A549 (cell line): ENCODE data around the gene PGLYRP2. TPM values are rescaled to one million over a fixed set of nuclear protein-coding genes. Genes with fewer than 3 reads are reported as not detected.

Experiments
- ATAC-seq, 2 experiments: fragments of 200-7000 bp in 1 of 2; fragments of >200 bp in 1 of 2; cut with Nextera tagmentation in 1 of 2; cut with Tn5 transposase in 1 of 2; 3 replicates each; pipeline versions ENCODE4 v1.8.0 to v1.9.1; 2018 to 2020; ENCODE audit warnings: mild to moderate bottlenecking in 1 of 2, moderate library complexity in 1 of 2
- CTCF ChIA-PET: fragments of 300-600 bp; sonication (Branson Sonifier 250); formaldehyde crosslinking; extraction: SDS; loops from one replicate; lab custom pipeline; 2021; ENCODE audit warnings: antibody characterized with exemption, inconsistent platforms; lab: Yijun Ruan, JAX
- POLR2A ChIA-PET: fragments of 350-600 bp; formaldehyde crosslinking; extraction: SDS; loops from one replicate; lab custom pipeline; 2021; ENCODE audit warnings: antibody characterized with exemption, inconsistent platforms; lab: Yijun Ruan, JAX
- DNase-seq, 2 experiments: peaks; one replicate each; pipeline versions ENCODE4 v3.0.0 to v3.0.0-alpha.2; 2011 to 2016; ENCODE audit warnings: low read depth in 1 of 2, low spot score in 1 of 2
- FAIRE-seq: peaks from 2 replicates; lab custom pipeline; 2011; peaks lifted over from hg19 to GRCh38; lab: Jason Lieb, UNC
- H3K27ac ChIP-seq, 2 experiments: fragments of >200 bp; sonication (Bioruptor Twin); formaldehyde crosslinking; 3 replicates each; pipeline ENCODE4 v1.5.1; 2016 to 2017
- H3K4me1 ChIP-seq: fragments of >200 bp; sonication (Bioruptor Twin); formaldehyde crosslinking; 3 replicates; pipeline ENCODE4 v1.6.1; 2016
- H3K4me2 ChIP-seq: fragments of >200 bp; sonication (Bioruptor Twin); formaldehyde crosslinking; 3 replicates; pipeline ENCODE4 v1.6.1; 2016
- H3K4me3 ChIP-seq: fragments of >200 bp; sonication (Bioruptor Twin); formaldehyde crosslinking; 3 replicates; pipeline ENCODE4 v1.5.1; 2016
- H3K9me3 ChIP-seq: fragments of >200 bp; sonication (Bioruptor Twin); formaldehyde crosslinking; 3 replicates; pipeline ENCODE4 v1.6.1; 2016
- BHLHE40 ChIP-seq: IDR thresholded peaks from 2 replicates; pipeline ENCODE4 v1.6.1; 2012; ENCODE audit warnings: low read depth, low read length, inconsistent platforms
- CHD2 ChIP-seq: fragments of 150-350 bp; IDR thresholded peaks from 2 replicates; pipeline ENCODE4 v1.6.1; 2014; ENCODE audit warnings: low read length; ENCODE audit not compliant: partially characterized antibody
- FOSB ChIP-seq: fragments of 250-450 bp; sonication (Bioruptor Pico); IDR thresholded peaks from 2 replicates; pipeline ENCODE4 v1.5.0; 2020; ENCODE audit warnings: mild to moderate bottlenecking, moderate library complexity
- FOSL2 ChIP-seq, 2 experiments: fragments of 450-650 bp in 1 of 2; fragments of >200 bp in 1 of 2; sonication (Bioruptor Twin) in 1 of 2; formaldehyde crosslinking; IDR thresholded peaks; 2 replicates each; pipeline versions ENCODE4 v1.5.0 to v1.6.1; 2016 to 2020; ENCODE audit warnings: mild to moderate bottlenecking in 1 of 2, moderate library complexity in 1 of 2
- HOXA7 ChIP-seq: fragments of 250-450 bp; sonication (Bioruptor Pico); IDR thresholded peaks from 2 replicates; pipeline ENCODE4 v1.5.0; 2020; ENCODE audit warnings: mild to moderate bottlenecking, moderate library complexity
- JUNB ChIP-seq: fragments of >200 bp; sonication (Bioruptor Twin); formaldehyde crosslinking; IDR thresholded peaks from 2 replicates; pipeline ENCODE4 v1.6.1; 2016
- KDM1A ChIP-seq: fragments of 200-600 bp; sonication (generic); IDR thresholded peaks from 2 replicates; pipeline ENCODE4 v1.6.1; 2016; ENCODE audit warnings: low read depth, mild to moderate bottlenecking
- MYC ChIP-seq: IDR thresholded peaks from 2 replicates; pipeline ENCODE4 v1.6.1; 2012; ENCODE audit warnings: mild to moderate bottlenecking, inconsistent platforms, low read length, improper control_type of control experiment, borderline replicate concordance
- NR3C1 ChIP-seq: fragments of >200 bp; sonication (Bioruptor Twin); formaldehyde crosslinking; IDR thresholded peaks from 3 replicates; pipeline ENCODE4 v1.6.1; 2017
- RAD21 ChIP-seq, 2 experiments: fragments of >200 bp in 1 of 2; sonication (Bioruptor Twin) in 1 of 2; formaldehyde crosslinking in 1 of 2; IDR thresholded peaks in 1 of 2; conservative IDR thresholded peaks in 1 of 2; 2 replicates in 1 of 2; 3 replicates in 1 of 2; pipeline ENCODE4 v1.6.1; 2012 to 2018; ENCODE audit warnings: inconsistent platforms in 1 of 2
- RFX5 ChIP-seq: fragments of 450-650 bp; IDR thresholded peaks from 2 replicates; pipeline ENCODE4 v1.7.1; 2014; ENCODE audit warnings: antibody characterized with exemption, mild to moderate bottlenecking, moderate library complexity
- RNF2 ChIP-seq: fragments of 200-600 bp; sonication (generic); IDR thresholded peaks from 2 replicates; pipeline ENCODE4 v1.6.1; 2016; ENCODE audit warnings: low read depth, mild to moderate bottlenecking, antibody characterized with exemption, moderate library complexity, borderline replicate concordance
- TP53 ChIP-seq: fragments of 250-450 bp; sonication (Bioruptor Pico); IDR thresholded peaks from 2 replicates; pipeline ENCODE4 v1.5.0; 2021; ENCODE audit warnings: mild to moderate bottlenecking, moderate library complexity
- ZFP36 ChIP-seq: fragments of 450-650 bp; IDR thresholded peaks from 2 replicates; pipeline ENCODE4 v1.6.1; 2014; ENCODE audit warnings: borderline replicate concordance; ENCODE audit not compliant: partially characterized antibody
- WGBS: methylation state at CpG from one replicate; pipeline ENCODE4 v1.1.6; 2017; ENCODE audit errors: missing lambda C conversion rate; 5-methylcytosine and 5-hydroxymethylcytosine counted together
- polyA plus RNA-seq, 4 experiments: library from polyadenylated mRNA; depleted of rRNA in 3 of 4; stranded (reverse); fragments of >200 nt; fragmentation: RNase III in 1 of 4; extraction: RNeasy Plus Mini Kit Qiagen cat#74134 plus additional on column Dnase treatment in 1 of 4; gene quantifications; 2 replicates in 3 of 4; 3 replicates in 1 of 4; pipeline ENCODE4 v1.2.3, GENCODE V29; 2011 to 2017
- TF ChIP-seq, protein P1 (sequence below): fragments of 250-450 bp; sonication (Bioruptor Pico); IDR thresholded peaks from 2 replicates; pipeline ENCODE4 v1.5.0; 2020; ENCODE audit warnings: low read depth, mild to moderate bottlenecking, moderate library complexity
- TF ChIP-seq, protein P2 (sequence below): fragments of 200-600 bp; sonication (generic); IDR thresholded peaks from 2 replicates; pipeline ENCODE4 v1.6.1; 2016; ENCODE audit warnings: antibody characterized with exemption, mild to moderate bottlenecking, moderate library complexity
- TF ChIP-seq, protein P3 (sequence below): fragments of >200 bp; sonication (Bioruptor Twin); formaldehyde crosslinking; IDR thresholded peaks from 3 replicates; pipeline ENCODE4 v1.6.1; 2016
- TF ChIP-seq, protein P4 (sequence below): IDR thresholded peaks from 2 replicates; pipeline ENCODE4 v1.6.1; 2012
- TF ChIP-seq, protein P5 (sequence below): fragments of 450-650 bp; IDR thresholded peaks from 2 replicates; pipeline ENCODE4 v1.6.1; 2014; ENCODE audit warnings: antibody characterized with exemption

PGLYRP2 gene
- polyA plus RNA-seq, 2 of the 4 experiments (the other 2 are of a cell fraction) = not detected

DNA sequence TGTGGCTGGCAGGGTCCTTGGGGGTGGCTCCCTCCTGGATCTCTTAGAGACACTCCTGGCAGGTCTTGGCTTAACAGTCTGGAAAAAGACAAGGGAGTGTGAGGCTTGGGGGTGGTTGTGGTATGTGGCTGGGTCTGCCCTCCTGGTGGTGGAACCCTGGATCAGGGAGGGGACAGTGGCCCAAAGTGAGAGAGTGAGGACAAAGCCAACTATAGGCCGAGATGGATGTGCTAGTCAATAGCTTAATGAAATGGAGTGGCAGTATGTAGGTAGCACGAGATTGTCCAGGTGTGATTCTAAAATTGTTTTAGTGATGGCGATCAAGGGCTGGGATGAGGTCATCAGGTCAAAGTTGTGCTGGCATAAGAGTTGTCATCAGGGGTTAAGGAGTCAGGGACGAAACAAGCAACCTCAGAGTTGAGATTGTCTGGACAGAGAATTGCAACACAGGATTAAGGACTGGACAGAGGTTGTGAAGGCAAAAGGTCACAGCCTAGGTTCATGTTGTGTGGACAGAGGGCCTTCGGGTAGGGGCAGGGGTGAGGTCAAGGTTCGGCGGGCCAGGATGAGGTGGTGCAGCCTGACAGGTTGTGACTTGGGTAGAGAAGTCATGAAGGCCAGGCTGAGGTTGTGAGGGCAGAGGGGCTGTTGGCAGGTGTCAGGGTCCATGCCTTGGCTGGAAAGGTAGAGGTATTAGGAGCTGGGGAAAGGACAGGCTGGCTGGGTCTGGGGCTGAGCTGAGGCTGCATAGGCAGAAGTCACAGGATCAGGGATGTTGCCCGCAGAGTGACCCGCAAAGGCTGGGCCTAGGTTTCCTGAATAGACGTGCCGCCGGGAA lies 10.4 kb downstream of the PGLYRP2 start:
- Histone ChIP-seq H3K4me2 (no peak overlapping the region), H3K4me1 (peaks cover 12% of the 10 kb centered on the region), H3K9me3 (no peaks in the 10 kb centered on the region), H3K27ac (no peak overlapping the region), H3K4me3 (no peak overlapping the region)
- FAIRE-seq (no peak), DNase-seq (no peak), ATAC-seq (0 out of 6 replicates have a peak, but pooled peaks of 1 of the 2 experiments have one; percentile 31)
- ChIA-PET POLR2A (no interaction called here), CTCF (interaction anchor here (1.0 to 1.1 kb wide), 3 partner anchors 10 to 87 kb away, joined by 3 read pairs; partner anchors contain the start of gene PGLYRP2)
- TF ChIP-seq CHD2 = no peak
- no peak for TF ChIP-seq RAD21 (conservative IDR thresholded peaks at IDR 0.05 in 1 of 2, IDR thresholded peaks at IDR 0.05 in 1 of 2)
- TF ChIP-seq, protein P1, sequence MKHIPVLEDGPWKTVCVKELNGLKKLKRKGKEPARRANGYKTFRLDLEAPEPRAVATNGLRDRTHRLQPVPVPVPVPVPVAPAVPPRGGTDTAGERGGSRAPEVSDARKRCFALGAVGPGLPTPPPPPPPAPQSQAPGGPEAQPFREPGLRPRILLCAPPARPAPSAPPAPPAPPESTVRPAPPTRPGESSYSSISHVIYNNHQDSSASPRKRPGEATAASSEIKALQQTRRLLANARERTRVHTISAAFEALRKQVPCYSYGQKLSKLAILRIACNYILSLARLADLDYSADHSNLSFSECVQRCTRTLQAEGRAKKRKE = no peak
- no peak for TF ChIP-seq ZFP36
- TF ChIP-seq HOXA7 (CRISPR knock-in tag) = no peak
- no peak for TF ChIP-seq BHLHE40
- no peak for TF ChIP-seq NR3C1
- no peak for TF ChIP-seq KDM1A
- TF ChIP-seq, protein P2, sequence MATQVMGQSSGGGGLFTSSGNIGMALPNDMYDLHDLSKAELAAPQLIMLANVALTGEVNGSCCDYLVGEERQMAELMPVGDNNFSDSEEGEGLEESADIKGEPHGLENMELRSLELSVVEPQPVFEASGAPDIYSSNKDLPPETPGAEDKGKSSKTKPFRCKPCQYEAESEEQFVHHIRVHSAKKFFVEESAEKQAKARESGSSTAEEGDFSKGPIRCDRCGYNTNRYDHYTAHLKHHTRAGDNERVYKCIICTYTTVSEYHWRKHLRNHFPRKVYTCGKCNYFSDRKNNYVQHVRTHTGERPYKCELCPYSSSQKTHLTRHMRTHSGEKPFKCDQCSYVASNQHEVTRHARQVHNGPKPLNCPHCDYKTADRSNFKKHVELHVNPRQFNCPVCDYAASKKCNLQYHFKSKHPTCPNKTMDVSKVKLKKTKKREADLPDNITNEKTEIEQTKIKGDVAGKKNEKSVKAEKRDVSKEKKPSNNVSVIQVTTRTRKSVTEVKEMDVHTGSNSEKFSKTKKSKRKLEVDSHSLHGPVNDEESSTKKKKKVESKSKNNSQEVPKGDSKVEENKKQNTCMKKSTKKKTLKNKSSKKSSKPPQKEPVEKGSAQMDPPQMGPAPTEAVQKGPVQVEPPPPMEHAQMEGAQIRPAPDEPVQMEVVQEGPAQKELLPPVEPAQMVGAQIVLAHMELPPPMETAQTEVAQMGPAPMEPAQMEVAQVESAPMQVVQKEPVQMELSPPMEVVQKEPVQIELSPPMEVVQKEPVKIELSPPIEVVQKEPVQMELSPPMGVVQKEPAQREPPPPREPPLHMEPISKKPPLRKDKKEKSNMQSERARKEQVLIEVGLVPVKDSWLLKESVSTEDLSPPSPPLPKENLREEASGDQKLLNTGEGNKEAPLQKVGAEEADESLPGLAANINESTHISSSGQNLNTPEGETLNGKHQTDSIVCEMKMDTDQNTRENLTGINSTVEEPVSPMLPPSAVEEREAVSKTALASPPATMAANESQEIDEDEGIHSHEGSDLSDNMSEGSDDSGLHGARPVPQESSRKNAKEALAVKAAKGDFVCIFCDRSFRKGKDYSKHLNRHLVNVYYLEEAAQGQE = no peak
- TF ChIP-seq RFX5 = no peak
- no peak for TF ChIP-seq RNF2
- TF ChIP-seq, protein P3, sequence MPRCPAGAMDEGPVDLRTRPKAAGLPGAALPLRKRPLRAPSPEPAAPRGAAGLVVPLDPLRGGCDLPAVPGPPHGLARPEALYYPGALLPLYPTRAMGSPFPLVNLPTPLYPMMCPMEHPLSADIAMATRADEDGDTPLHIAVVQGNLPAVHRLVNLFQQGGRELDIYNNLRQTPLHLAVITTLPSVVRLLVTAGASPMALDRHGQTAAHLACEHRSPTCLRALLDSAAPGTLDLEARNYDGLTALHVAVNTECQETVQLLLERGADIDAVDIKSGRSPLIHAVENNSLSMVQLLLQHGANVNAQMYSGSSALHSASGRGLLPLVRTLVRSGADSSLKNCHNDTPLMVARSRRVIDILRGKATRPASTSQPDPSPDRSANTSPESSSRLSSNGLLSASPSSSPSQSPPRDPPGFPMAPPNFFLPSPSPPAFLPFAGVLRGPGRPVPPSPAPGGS = no peak
- TF ChIP-seq, protein P4, sequence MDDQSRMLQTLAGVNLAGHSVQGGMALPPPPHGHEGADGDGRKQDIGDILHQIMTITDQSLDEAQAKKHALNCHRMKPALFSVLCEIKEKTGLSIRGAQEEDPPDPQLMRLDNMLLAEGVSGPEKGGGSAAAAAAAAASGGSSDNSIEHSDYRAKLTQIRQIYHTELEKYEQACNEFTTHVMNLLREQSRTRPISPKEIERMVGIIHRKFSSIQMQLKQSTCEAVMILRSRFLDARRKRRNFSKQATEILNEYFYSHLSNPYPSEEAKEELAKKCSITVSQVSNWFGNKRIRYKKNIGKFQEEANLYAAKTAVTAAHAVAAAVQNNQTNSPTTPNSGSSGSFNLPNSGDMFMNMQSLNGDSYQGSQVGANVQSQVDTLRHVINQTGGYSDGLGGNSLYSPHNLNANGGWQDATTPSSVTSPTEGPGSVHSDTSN = no peak
- TF ChIP-seq FOSL2 (IDR thresholded peaks at IDR 0.05) = no peak
- no peak for TF ChIP-seq FOSL2 (CRISPR knock-in tag; IDR thresholded peaks at IDR 0.05)
- TF ChIP-seq, protein P5, sequence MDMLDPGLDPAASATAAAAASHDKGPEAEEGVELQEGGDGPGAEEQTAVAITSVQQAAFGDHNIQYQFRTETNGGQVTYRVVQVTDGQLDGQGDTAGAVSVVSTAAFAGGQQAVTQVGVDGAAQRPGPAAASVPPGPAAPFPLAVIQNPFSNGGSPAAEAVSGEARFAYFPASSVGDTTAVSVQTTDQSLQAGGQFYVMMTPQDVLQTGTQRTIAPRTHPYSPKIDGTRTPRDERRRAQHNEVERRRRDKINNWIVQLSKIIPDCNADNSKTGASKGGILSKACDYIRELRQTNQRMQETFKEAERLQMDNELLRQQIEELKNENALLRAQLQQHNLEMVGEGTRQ = no peak
- TF ChIP-seq MYC = no peak
- no peak for TF ChIP-seq FOSB
- no peak for TF ChIP-seq JUNB
- no peak for TF ChIP-seq TP53 (CRISPR knock-in tag)
- WGBS = 93% methylated on average over 12 of the region's 12 CpGs
